Fibroblast of lung (primary cell): ENCODE data around the gene PCGF3. TPM values are rescaled to one million over a fixed set of nuclear protein-coding genes. Genes with fewer than 3 reads are reported as not detected.

ENCODE experiments used
- DNase-seq, 2 donors: peaks; one replicate each; pipeline versions ENCODE4 v3.0.0 to v3.0.0-alpha.2; 2010; ENCODE audit warnings: low read depth in 2 of 2
- H2AFZ ChIP-seq: 2 replicates; pipeline ENCODE4 v1.5.1; 2012; ENCODE audit warnings: low read length, control low read depth, inconsistent platforms
- H3K27ac ChIP-seq: 2 replicates; pipeline ENCODE4 v1.5.1; 2011; ENCODE audit warnings: low read length, control low read depth; ENCODE audit not compliant: insufficient read depth
- H3K27me3 ChIP-seq: 2 replicates; pipeline ENCODE4 v1.5.1; 2011; ENCODE audit warnings: mild to moderate bottlenecking, low read length; ENCODE audit not compliant: control insufficient read depth, insufficient read depth
- H3K36me3 ChIP-seq: 2 replicates; pipeline ENCODE4 v1.5.1; 2011; ENCODE audit warnings: low read length; ENCODE audit not compliant: control insufficient read depth, insufficient read depth
- H3K4me1 ChIP-seq: 2 replicates; pipeline ENCODE4 v1.5.1; 2011; ENCODE audit warnings: low read length; ENCODE audit not compliant: control insufficient read depth, insufficient read depth; ENCODE audit errors: extremely low read depth
- H3K4me2 ChIP-seq: 2 replicates; pipeline ENCODE4 v1.5.1; 2011; ENCODE audit warnings: low read length, control low read depth; ENCODE audit not compliant: insufficient read depth; ENCODE audit errors: extremely low read depth
- H3K4me3 ChIP-seq, 4 experiments: fragments of 200-600 bp in 1 of 4; sonication (generic) in 1 of 4; replicated peaks in 1 of 4; 2 replicates each; pipeline ENCODE4 v1.5.1; 2011 to 2016; ENCODE audit warnings: low read length in 4 of 4, low read depth in 3 of 4, mild to moderate bottlenecking in 3 of 4, control low read depth in 2 of 4, inconsistent platforms in 1 of 4, mixed read lengths in 1 of 4; ENCODE audit not compliant: insufficient read depth in 1 of 4; ENCODE audit errors: control extremely low read depth in 1 of 4
- H3K79me2 ChIP-seq: 2 replicates; pipeline ENCODE4 v1.5.1; 2012; ENCODE audit warnings: mild to moderate bottlenecking, low read length, inconsistent platforms; ENCODE audit not compliant: control insufficient read depth, insufficient read depth
- H3K9ac ChIP-seq: 2 replicates; pipeline ENCODE4 v1.5.1; 2011; ENCODE audit warnings: mild to moderate bottlenecking, low read length, control low read depth; ENCODE audit not compliant: insufficient read depth
- H3K9me3 ChIP-seq: 2 replicates; pipeline ENCODE4 v1.5.1; 2012; ENCODE audit warnings: low read depth, low read length; ENCODE audit not compliant: control insufficient read depth, insufficient read depth
- H4K20me1 ChIP-seq: 2 replicates; pipeline ENCODE4 v1.5.1; 2011; ENCODE audit warnings: low read length; ENCODE audit not compliant: control insufficient read depth, insufficient read depth; ENCODE audit errors: extremely low read depth
- CTCF ChIP-seq, 2 donors: IDR thresholded peaks in 1 of 2; conservative IDR thresholded peaks in 1 of 2; 1 replicate in 1 of 2; 2 replicates in 1 of 2; pipeline ENCODE4 v1.5.1; 2011 to 2012; ENCODE audit warnings: low read length in 2 of 2, control low read depth in 1 of 2, inconsistent platforms in 1 of 2, low read depth in 1 of 2, mild to moderate bottlenecking in 1 of 2
- EZH2 ChIP-seq: IDR thresholded peaks from 2 replicates; pipeline ENCODE4 v1.5.1; 2012; ENCODE audit warnings: low read length, control low read depth, mild to moderate bottlenecking; ENCODE audit errors: missing control alignments
- polyA plus RNA-seq, 2 donors: library from polyadenylated mRNA; depleted of rRNA in 1 of 2; stranded (reverse) in 1 of 2; unstranded in 1 of 2; fragments of >200 nt; gene quantifications; 2 replicates each; pipeline ENCODE4 v1.2.1, GENCODE V29; 2011 to 2012; ENCODE audit warnings: missing spikeins in 1 of 2
- total RNA-seq: library from RNA; depleted of rRNA; stranded (reverse); fragments of >200 nt; gene quantifications from 2 replicates; pipeline ENCODE4 v1.2.1, GENCODE V29; 2014

The PCGF3 gene
- total and polyA plus RNA-seq, 2 donors (not counting 1 experiment from before 2014, with no cell fraction given): 24.8 to 27.1 TPM

- DNase-seq: no peak
- Histone ChIP-seq H3K27me3 (peaks cover 39% of the 10 kb centered on the region), H3K79me2 (no peaks in the 10 kb centered on the region)
Measured at GRCh38 chr4:793093-793861, 87.6 kb downstream of the PCGF3 start.

GRCh38 chr4:793941-794621 is 88.4 kb downstream of the PCGF3 start:
- H3K36me3 ChIP-seq: no peaks in the 10 kb centered on the region
- no peak overlapping the region for H2AFZ ChIP-seq
- H3K4me1 ChIP-seq: no peaks in the 10 kb centered on the region
- no peak overlapping the region for H3K4me3 ChIP-seq
- peak in 1 of 2 donors; percentile 18 for DNase-seq
- H4K20me1 ChIP-seq: no peaks in the 10 kb centered on the region
- no peaks in the 10 kb centered on the region for H3K79me2 ChIP-seq
- TF ChIP-seq EZH2 (no peak), CTCF (conservative IDR thresholded peaks at IDR 0.05 in 1 of 2, IDR thresholded peaks at IDR 0.05 in 1 of 2; ENCODE audit: low read depth in 1 of 2, low read length in 2 of 2) (no peak)
- no peak overlapping the region for H3K9ac ChIP-seq
- peaks cover 39% of the 10 kb centered on the region for H3K27me3 ChIP-seq
- no peak overlapping the region for H3K4me2 ChIP-seq
- H3K27ac ChIP-seq: no peak overlapping the region
- H3K9me3 ChIP-seq: no peaks in the 10 kb centered on the region

More at GRCh38 chr4:793093-793861, 87.6 kb downstream of the PCGF3 start:
- Histone ChIP-seq H3K4me2 (no peak overlapping the region), H3K9me3 (no peaks in the 10 kb centered on the region), H3K36me3 (no peaks in the 10 kb centered on the region), H3K9ac (no peak overlapping the region), H3K4me1 (no peaks in the 10 kb centered on the region), H2AFZ (no peak overlapping the region), H3K27ac (no peak overlapping the region), H4K20me1 (no peaks in the 10 kb centered on the region), H3K4me3 (no peak overlapping the region)
- TF ChIP-seq EZH2 (no peak), CTCF (conservative IDR thresholded peaks at IDR 0.05 in 1 of 2, IDR thresholded peaks at IDR 0.05 in 1 of 2; ENCODE audit: low read depth in 1 of 2, low read length in 2 of 2) (no peak)

- no peaks in the 10 kb centered on the region for H3K36me3 ChIP-seq
- H4K20me1 ChIP-seq: no peaks in the 10 kb centered on the region
- H3K4me3 ChIP-seq: peak overlapping the region in 1 of 4 experiments; percentile 7
- no peaks in the 10 kb centered on the region for H3K79me2 ChIP-seq
- H3K9ac ChIP-seq: no peak overlapping the region
- H3K4me1 ChIP-seq: no peaks in the 10 kb centered on the region
- no peak overlapping the region for H2AFZ ChIP-seq
- no peak overlapping the region for H3K4me2 ChIP-seq
- no peak overlapping the region for H3K27ac ChIP-seq
- no peaks in the 10 kb centered on the region for H3K9me3 ChIP-seq
- H3K27me3 ChIP-seq: peaks cover 39% of the 10 kb centered on the region
- DNase-seq: no peak
- TF ChIP-seq CTCF (conservative IDR thresholded peaks at IDR 0.05 in 1 of 2, IDR thresholded peaks at IDR 0.05 in 1 of 2; ENCODE audit: low read depth in 1 of 2, low read length in 2 of 2) (no peak), EZH2 (peak; percentile 97)
Measured at GRCh38 chr4:794900-795725, 89.5 kb downstream of the PCGF3 start.
